Ishikawa (cell line): ENCODE data around the gene DCTD.

Experiments
- CEBPB ChIP-seq: IDR thresholded peaks from 2 replicates; pipeline ENCODE4 v1.6.1; 2012
- CREB1 ChIP-seq: IDR thresholded peaks from 2 replicates; pipeline ENCODE4 v1.6.1; 2012; ENCODE audit warnings: low read depth
- EGR1 ChIP-seq: IDR thresholded peaks from 2 replicates; pipeline ENCODE4 v1.6.1; 2012
- EP300 ChIP-seq: IDR thresholded peaks from 2 replicates; pipeline ENCODE4 v1.6.1; 2012; ENCODE audit warnings: borderline replicate concordance
- FOXM1 ChIP-seq: IDR thresholded peaks from 2 replicates; pipeline ENCODE4 v1.6.1; 2012; ENCODE audit warnings: low read depth, borderline replicate concordance
- MAX ChIP-seq: IDR thresholded peaks from 2 replicates; pipeline ENCODE4 v1.6.1; 2012
- NFIC ChIP-seq: IDR thresholded peaks from 2 replicates; pipeline ENCODE4 v1.6.1; 2012
- RAD21 ChIP-seq: IDR thresholded peaks from 2 replicates; pipeline ENCODE4 v1.6.1; 2012; ENCODE audit warnings: low read depth
- REST ChIP-seq: IDR thresholded peaks from 2 replicates; pipeline ENCODE4 v1.6.1; 2012; ENCODE audit warnings: low read depth, mild to moderate bottlenecking
- TAF1 ChIP-seq: IDR thresholded peaks from 2 replicates; pipeline ENCODE4 v1.6.1; 2012; ENCODE audit warnings: low read depth, mild to moderate bottlenecking
- TCF12 ChIP-seq: IDR thresholded peaks from 2 replicates; pipeline ENCODE4 v1.6.1; 2012; ENCODE audit warnings: low read depth
- TEAD4 ChIP-seq: IDR thresholded peaks from 2 replicates; pipeline ENCODE4 v1.6.1; 2012
- USF1 ChIP-seq: IDR thresholded peaks from 2 replicates; pipeline ENCODE4 v1.6.1; 2012
- YY1 ChIP-seq: IDR thresholded peaks from 2 replicates; pipeline ENCODE4 v1.6.1; 2012; ENCODE audit warnings: low read depth
- ZBTB7A ChIP-seq: IDR thresholded peaks from 2 replicates; pipeline ENCODE4 v1.6.1; 2012; ENCODE audit warnings: low read depth

DCTD gene

GRCh38 chr4:182856862-182857261, 60.3 kb downstream of the DCTD start:
- no peak for TF ChIP-seq ZBTB7A
- TF ChIP-seq NFIC: no peak
- TF ChIP-seq USF1: no peak
- TF ChIP-seq EP300: no peak
- TF ChIP-seq TEAD4: no peak
- no peak for TF ChIP-seq CREB1
- no peak for TF ChIP-seq CEBPB
- no peak for TF ChIP-seq EGR1
- TF ChIP-seq TAF1: no peak
- TF ChIP-seq RAD21: no peak
- no peak for TF ChIP-seq MAX
- TF ChIP-seq REST: no peak
- no peak for TF ChIP-seq YY1
- no peak for TF ChIP-seq FOXM1
- TF ChIP-seq TCF12: no peak

GRCh38 chr4:182855877-182856276, 61.3 kb downstream of the DCTD start:
- TF ChIP-seq CEBPB (no peak), CREB1 (no peak), RAD21 (no peak), FOXM1 (no peak), NFIC (no peak), MAX (no peak), TAF1 (no peak), EGR1 (no peak), ZBTB7A (no peak), YY1 (no peak), EP300 (no peak), REST (no peak), TCF12 (no peak), USF1 (no peak), TEAD4 (no peak)

GRCh38 chr4:182855312-182855711, 61.9 kb downstream of the DCTD start:
- TF ChIP-seq TCF12: no peak
- TF ChIP-seq FOXM1: no peak
- TF ChIP-seq NFIC: no peak
- TF ChIP-seq CREB1: no peak

GRCh38 chr4:182854466-182854865, 62.7 kb downstream of the DCTD start:
- no peak for TF ChIP-seq TEAD4
- no peak for TF ChIP-seq MAX
- TF ChIP-seq YY1: no peak
- no peak for TF ChIP-seq ZBTB7A
- no peak for TF ChIP-seq TAF1
- no peak for TF ChIP-seq USF1
- no peak for TF ChIP-seq EP300
- no peak for TF ChIP-seq CREB1
- TF ChIP-seq EGR1: no peak
- no peak for TF ChIP-seq REST
- TF ChIP-seq RAD21: no peak
- no peak for TF ChIP-seq NFIC
- TF ChIP-seq TCF12: no peak
- TF ChIP-seq FOXM1: no peak
- TF ChIP-seq CEBPB: no peak
